GM18502 (cell line): ENCODE data around the gene SLFN14.
A peak's percentile ranks its signal among the peaks of the same experiment; 100 is the strongest.

Experiments used
- ATAC-seq: cut with Tn5 transposase; IDR thresholded peaks from one replicate; pipeline ENCODE4 v1.9.1; 2021; ENCODE audit warnings: mild to moderate bottlenecking; ENCODE audit not compliant: unreplicated experiment, poor library complexity

The SLFN14 gene

DNA sequence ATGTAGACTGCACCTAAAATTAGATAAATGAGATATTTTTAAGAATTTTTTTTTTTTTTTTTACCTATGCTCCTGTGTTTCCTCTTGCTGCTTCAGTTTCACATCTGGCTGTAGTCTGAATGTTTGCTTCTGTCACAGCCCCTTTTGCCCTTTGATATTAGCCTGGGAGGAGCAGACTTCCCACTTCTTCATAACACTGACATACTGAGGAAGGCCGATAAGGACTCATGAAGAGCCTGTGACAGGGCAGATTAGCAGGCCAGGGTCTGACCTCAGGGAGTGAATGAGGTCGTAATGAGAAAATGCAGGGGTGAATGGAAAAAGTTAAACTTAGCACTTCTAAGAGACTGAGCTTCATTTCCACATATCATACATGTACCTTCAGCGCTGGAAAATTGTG lies at the start of gene SLFN14:
Gene SLFN14 (minus strand): TSS at position 117 of the 400 bp plus-strand sequence. CDS start 2,757 bp downstream, outside the sequence.
- ATAC-seq: no peak

- no peak for ATAC-seq
Observed at GRCh38 chr17:35609831-35610230, 49.2 kb upstream of the SLFN14 start.

- ATAC-seq: no peak
Observed at GRCh38 chr17:35607239-35607847, 46.7 kb upstream of the SLFN14 start.

GRCh38 chr17:35605678-35606077 lies 45.1 kb upstream of the SLFN14 start:
- no peak for ATAC-seq

- no peak for ATAC-seq
Observed at GRCh38 chr17:35603674-35604073, 43.1 kb upstream of the SLFN14 start.

DNA sequence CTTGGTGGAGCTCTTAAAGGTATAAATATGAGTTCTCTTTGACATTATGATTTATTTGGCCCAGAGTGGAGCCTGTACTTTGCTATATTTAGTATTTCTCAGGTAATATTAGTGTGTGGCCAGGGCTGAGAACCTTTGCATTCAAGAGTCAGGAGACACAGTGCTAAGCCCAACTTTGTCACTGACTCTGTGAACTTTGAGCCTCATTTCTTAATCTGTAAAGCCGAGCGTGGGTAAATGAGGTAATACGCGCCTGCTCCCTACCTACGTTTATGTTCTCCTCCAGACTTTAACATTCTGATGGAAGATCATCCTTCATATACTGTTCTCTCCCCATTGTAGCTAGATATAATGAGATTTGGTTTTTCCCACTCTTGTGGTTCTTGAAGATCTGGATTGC lies 37.0 kb upstream of the SLFN14 start:
- no peak for ATAC-seq

- ATAC-seq: no peak
Observed at GRCh38 chr17:35596530-35597233, 36.1 kb upstream of the SLFN14 start.

- ATAC-seq: no peak
Observed at GRCh38 chr17:35596072-35596471, 35.5 kb upstream of the SLFN14 start.

GRCh38 chr17:35588196-35588920 lies 27.7 kb upstream of the SLFN14 start:
- no peak for ATAC-seq

GRCh38 chr17:35587074-35587961 lies 26.7 kb upstream of the SLFN14 start, which contains the start of gene AP2B1:
AP2B1 (plus strand) TSS chr17:35587322; CDS start chr17:35594031, 6,709 bp downstream.
- peak; percentile 89 for ATAC-seq

- ATAC-seq: no peak
Observed at GRCh38 chr17:35586569-35587073, 26.0 kb upstream of the SLFN14 start.

DNA sequence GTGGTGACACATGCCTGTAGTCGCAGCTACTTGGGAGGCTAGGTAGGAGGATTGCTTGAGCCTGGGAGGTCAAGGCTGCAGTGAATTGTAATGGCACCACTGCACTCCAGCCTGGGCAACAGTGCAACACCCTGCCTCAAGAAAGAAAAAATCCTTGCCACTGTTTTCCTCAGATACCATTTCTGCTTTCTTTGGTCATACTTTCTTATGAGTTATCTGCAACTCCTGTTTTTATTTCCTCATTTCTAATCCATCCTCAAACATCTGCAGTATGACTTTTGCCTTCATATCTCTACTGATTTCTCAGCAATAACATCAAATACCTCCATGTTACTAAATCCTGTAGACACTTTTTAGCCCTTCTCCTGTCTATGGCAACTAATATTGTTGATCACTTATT lies 23.4 kb upstream of the SLFN14 start:
- ATAC-seq: no peak

- ATAC-seq: no peak
Observed at GRCh38 chr17:35578929-35579432, 18.4 kb upstream of the SLFN14 start.

DNA sequence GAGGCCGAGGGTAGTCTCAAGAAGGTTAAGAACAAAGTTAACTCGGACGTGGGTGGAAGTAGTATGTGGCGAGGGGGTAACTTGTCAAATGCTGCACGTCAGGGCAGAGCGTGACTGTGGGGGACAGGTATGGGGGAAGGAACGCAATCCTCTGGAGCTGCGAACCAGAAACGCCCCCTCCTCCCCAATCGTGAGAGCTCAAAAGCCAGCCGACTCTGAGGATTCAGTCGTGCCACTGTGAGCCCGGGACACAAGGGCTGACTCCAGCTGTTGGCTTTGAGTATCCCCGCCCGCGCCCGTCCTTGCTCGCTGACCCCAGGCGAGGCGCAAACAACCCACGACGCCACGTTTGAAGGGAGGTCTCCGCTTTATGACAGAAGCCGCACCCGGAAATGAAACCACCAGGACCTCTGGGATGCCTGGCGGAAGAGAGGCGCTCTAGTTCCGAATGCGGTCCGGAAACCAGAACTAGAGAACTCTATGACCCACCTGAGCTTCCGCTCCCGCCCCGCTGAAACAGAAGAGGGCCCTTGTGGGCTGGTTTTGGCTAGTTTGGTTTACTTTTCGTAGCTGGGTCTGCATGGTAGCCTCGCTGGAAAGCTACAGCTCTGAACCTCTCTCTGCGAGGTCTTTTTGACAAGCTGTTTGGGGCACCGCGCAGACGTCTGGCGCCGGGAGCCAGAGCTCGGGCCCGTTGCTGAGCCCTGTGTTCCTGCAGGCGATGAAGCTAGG lies 17.7 kb upstream of the SLFN14 start, which contains the start of gene PEX12:
Gene PEX12 (minus strand): TSS at position 375 of the 732 bp plus-strand sequence. CDS start 550 bp downstream, outside the sequence.
- ATAC-seq: peak; percentile 91

DNA sequence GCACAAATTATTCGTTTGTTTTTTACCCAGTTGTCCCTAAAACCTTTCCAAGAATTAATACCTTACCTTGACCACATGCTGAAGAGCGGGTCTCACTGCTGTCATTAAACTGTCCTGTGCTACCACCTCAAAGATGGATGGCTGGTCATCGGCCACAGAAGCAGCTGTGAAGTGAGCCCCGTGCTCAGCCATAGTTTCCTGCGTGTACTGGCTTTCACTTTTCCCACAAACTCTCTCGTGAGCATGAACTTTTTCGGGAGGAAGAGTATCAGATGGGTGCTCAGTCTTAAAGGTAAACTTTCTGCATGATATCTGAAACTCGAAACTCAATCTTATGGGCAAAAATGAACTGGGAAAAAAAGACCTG lies 17.2 kb upstream of the SLFN14 start:
- no peak for ATAC-seq

DNA sequence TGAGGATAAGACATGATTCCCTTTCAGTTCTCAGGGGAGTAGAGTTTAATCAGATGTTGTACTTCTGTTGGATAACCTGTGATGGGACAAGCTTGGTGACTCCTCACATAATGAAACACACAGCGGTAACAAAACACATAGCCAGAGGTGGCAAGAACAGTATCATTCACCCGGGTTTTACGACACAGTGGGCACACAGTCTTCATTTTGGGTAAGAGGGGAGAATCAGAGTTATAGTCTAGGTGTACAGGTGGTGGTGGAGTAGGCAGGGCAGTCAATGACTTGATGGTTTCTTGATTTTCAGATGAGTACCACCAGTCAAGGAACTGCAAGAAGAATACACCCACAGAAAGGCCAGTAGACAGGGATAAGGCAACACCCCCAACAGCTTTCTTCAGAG lies 15.1 kb upstream of the SLFN14 start:
- no peak for ATAC-seq

DNA sequence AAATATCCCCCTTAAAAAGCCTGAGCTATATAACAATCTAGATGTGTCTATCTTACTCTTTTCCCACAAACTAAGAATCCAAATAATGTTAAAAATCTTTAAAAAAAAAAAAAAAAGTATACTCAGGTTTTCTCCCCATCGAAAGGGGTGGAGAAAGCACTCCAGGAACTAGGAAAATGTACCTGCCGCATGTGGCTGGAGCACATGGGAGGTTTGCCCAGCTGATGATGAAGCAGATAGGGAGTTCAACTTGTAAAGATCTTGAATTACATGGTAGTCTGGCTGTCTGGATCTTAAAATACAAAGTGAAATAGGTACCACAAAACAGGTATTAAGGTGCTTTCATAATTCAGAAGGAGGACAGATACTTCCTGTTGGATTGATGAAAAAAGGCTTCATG lies 8.8 kb upstream of the SLFN14 start:
- ATAC-seq: no peak

DNA sequence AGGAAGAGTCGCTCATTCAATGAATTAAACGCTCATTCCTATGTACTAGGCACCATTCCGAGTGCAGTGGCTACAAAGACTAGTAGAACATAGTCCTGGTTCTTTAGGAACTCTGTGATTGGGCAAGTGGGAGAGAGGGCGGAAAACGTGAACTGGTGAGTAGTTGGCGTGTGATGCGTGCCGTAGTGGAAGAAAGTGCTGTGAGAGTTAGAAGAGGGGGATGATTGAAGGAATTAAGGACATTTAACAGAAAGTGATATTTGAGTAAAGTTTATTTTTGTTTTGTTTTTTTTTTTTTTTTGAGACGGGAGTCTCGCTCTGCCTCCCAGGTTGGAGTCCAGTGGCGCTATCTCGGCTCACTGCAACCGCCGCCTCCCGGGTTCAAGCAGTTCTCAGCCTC lies 7.9 kb upstream of the SLFN14 start:
- ATAC-seq: peak; percentile 13

GRCh38 chr17:35566968-35567367 lies 6.3 kb upstream of the SLFN14 start:
- no peak for ATAC-seq
